Measurements from ENCODE around the gene ABHD17A. TPM values are rescaled to one million over a fixed set of nuclear protein-coding genes. Genes with fewer than 3 reads are reported as not detected.

Gene ABHD17A
- polyA plus RNA-seq, 1 of the 3 experiments (the other 2 are of a cell fraction): 61.1 TPM

- peaks cover 17% of the 10 kb centered on the region for H3F3A ChIP-seq (replicated peaks; ENCODE audit: insufficient read depth)
- peaks cover 0 to 7% of the 10 kb centered on the region in 2 experiments; a peak in 1 of 4 replicates for H3K4me1 ChIP-seq (ENCODE audit: control insufficient read depth in 1 of 2, insufficient read depth in 2 of 2, low read depth in 1 of 2, low read length in 1 of 2)
- H3K4me2 ChIP-seq: no peak overlapping the region
- no peak for DNase-seq
- H3K79me2 ChIP-seq (ENCODE audit: insufficient read depth): peaks cover 24% of the 10 kb centered on the region
- no peak overlapping the region for H3K9ac ChIP-seq
- WGBS (ENCODE audit: low lambda C conversion rate): 71% methylated on average over 6 of the region's 6 CpGs
- no peak overlapping the region for H2AFZ ChIP-seq (ENCODE audit: low read depth)
- H3K27me3 ChIP-seq (ENCODE audit: insufficient read depth): no peaks in the 10 kb centered on the region
- H3K36me3 ChIP-seq (replicated peaks in 1 of 2; ENCODE audit: control insufficient read depth in 1 of 2, insufficient read depth in 2 of 2, low read length in 1 of 2): peaks cover 0 to 2% of the 10 kb centered on the region in 2 experiments
- H3K9me3 ChIP-seq: no peaks in the 10 kb centered on the region
- H3K4me3 ChIP-seq (ENCODE audit: low read depth in 2 of 2, low read length in 1 of 2): no peak overlapping the region
- TF ChIP-seq ELF1 (IDR thresholded peaks at IDR 0.05) (no peak), SIN3A (IDR thresholded peaks at IDR 0.05; ENCODE audit: borderline replicate concordance, low read depth, low read length) (no peak), RXRA (IDR thresholded peaks at IDR 0.05; ENCODE audit: borderline replicate concordance, low read depth) (no peak), NFIC (IDR thresholded peaks at IDR 0.05; ENCODE audit: borderline replicate concordance) (no peak)
- no peak overlapping the region for H3K27ac ChIP-seq (ENCODE audit: low read depth in 2 of 2, low read length in 1 of 2)
- CTCF ChIA-PET: interaction anchor here (0.7 to 1.4 kb wide), 2 partner anchors 14 to 27 kb away, joined by 3 to 9 read pairs; no protein-coding TSS in a partner anchor
- POLR2A ChIA-PET: no interaction called here
- H4K20me1 ChIP-seq (ENCODE audit: insufficient read depth): 0 out of 2 replicates have a peak, but pooled peaks cover 2% of the 10 kb centered on the region
- no peaks in the 10 kb centered on the region for H3K9me2 ChIP-seq
Measured at GRCh38 chr19:1902923-1903322, 17.6 kb upstream of the ABHD17A start.

- Histone ChIP-seq H3K9me2 (no peaks in the 10 kb centered on the region), H3K9ac (no peak overlapping the region), H3K36me3 (replicated peaks in 1 of 2; ENCODE audit: control insufficient read depth in 1 of 2, insufficient read depth in 2 of 2, low read length in 1 of 2) (no peaks in the 10 kb centered on the region), H3K27ac (ENCODE audit: low read depth in 2 of 2, low read length in 1 of 2) (no peak overlapping the region), H3K4me3 (ENCODE audit: low read depth in 2 of 2, low read length in 1 of 2) (no peak overlapping the region), H3K4me2 (no peak overlapping the region), H3K4me1 (ENCODE audit: control insufficient read depth in 1 of 2, insufficient read depth in 2 of 2, low read depth in 1 of 2, low read length in 1 of 2) (peaks cover 0 to 7% of the 10 kb centered on the region in 2 experiments; a peak in 1 of 4 replicates), H3K27me3 (ENCODE audit: insufficient read depth) (no peaks in the 10 kb centered on the region), H3K79me2 (ENCODE audit: insufficient read depth) (peaks cover 15% of the 10 kb centered on the region), H3F3A (replicated peaks; ENCODE audit: insufficient read depth) (peaks cover 17% of the 10 kb centered on the region), H4K20me1 (ENCODE audit: insufficient read depth) (no peaks in the 10 kb centered on the region), H3K9me3 (no peaks in the 10 kb centered on the region), H2AFZ (ENCODE audit: low read depth) (no peak overlapping the region)
- CTCF ChIA-PET: no interaction called here
- no peak for DNase-seq
- TF ChIP-seq CTCF (IDR thresholded peaks at IDR 0.05) (no peak), PBX3 (IDR thresholded peaks at IDR 0.05) (no peak), SIN3A (IDR thresholded peaks at IDR 0.05; ENCODE audit: borderline replicate concordance, low read depth, low read length) (no peak), MXI1 (IDR thresholded peaks at IDR 0.05; ENCODE audit: low read depth, low read length) (no peak), NFIC (IDR thresholded peaks at IDR 0.05; ENCODE audit: borderline replicate concordance) (no peak), TCF12 (IDR thresholded peaks at IDR 0.05) (no peak), RAD21 (IDR thresholded peaks at IDR 0.05; ENCODE audit: low read length) (no peak), NRF1 (IDR thresholded peaks at IDR 0.05; ENCODE audit: low read depth, low read length) (no peak), MAX (IDR thresholded peaks at IDR 0.05; ENCODE audit: low read depth) (no peak), JUND (IDR thresholded peaks at IDR 0.05) (no peak), IRF3 (IDR thresholded peaks at IDR 0.05; ENCODE audit: low read depth, low read length) (no peak), USF2 (IDR thresholded peaks at IDR 0.05; ENCODE audit: borderline replicate concordance, low read depth, low read length) (no peak), EZH2phosphoT487 (IDR thresholded peaks at IDR 0.05; ENCODE audit: borderline replicate concordance, low read depth) (no peak), FOXM1 (IDR thresholded peaks at IDR 0.05; ENCODE audit: low read depth) (no peak), REST (IDR thresholded peaks at IDR 0.05; ENCODE audit: low read depth, low read length) (no peak), ELF1 (IDR thresholded peaks at IDR 0.05) (no peak), RXRA (IDR thresholded peaks at IDR 0.05; ENCODE audit: borderline replicate concordance, low read depth) (no peak), TAF1 (IDR thresholded peaks at IDR 0.05; ENCODE audit: borderline replicate concordance, low read depth, low read length) (no peak), FOXJ3 (CRISPR knock-in tag; IDR thresholded peaks at IDR 0.05) (no peak)
- POLR2A ChIA-PET: no interaction called here
- 92% methylated on average over 16 of the region's 16 CpGs for WGBS (ENCODE audit: low lambda C conversion rate)
Measured at GRCh38 chr19:1901940-1902404, 16.7 kb upstream of the ABHD17A start.
